Measurements from ENCODE around the gene FBXO15.

DNA sequence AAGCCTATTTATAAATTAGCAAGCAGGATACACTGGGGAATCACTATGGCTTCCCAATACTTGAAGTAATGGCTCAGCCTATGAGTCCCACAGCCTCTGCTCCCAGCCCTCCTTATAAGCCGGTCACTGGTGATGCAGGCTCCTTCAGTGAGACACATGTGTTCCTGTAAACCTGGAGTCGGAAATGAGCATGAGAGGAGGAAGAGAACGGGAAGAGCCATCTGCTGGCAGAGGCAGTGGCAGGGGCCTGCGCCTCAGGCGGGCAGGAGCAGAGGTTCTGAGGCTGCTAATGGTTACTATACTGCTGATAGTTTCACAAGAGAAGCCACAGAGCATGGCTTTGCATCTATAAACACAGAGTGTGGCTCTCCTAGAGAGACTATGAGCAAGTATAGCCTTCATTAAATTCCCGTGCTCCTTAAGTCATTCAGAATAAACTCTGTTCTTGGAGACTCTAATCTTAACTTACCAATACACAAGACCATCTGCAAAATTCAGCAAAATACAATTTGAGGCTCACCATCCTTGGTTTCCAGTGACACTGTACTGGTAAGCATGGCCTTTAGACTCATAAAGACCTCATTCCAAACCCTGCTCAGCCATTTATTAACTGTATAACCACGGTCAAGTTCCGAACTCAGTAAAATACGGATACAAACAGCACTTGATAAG is 63.3 kb downstream of the FBXO15 start:
- TF ChIP-seq, protein P1, sequence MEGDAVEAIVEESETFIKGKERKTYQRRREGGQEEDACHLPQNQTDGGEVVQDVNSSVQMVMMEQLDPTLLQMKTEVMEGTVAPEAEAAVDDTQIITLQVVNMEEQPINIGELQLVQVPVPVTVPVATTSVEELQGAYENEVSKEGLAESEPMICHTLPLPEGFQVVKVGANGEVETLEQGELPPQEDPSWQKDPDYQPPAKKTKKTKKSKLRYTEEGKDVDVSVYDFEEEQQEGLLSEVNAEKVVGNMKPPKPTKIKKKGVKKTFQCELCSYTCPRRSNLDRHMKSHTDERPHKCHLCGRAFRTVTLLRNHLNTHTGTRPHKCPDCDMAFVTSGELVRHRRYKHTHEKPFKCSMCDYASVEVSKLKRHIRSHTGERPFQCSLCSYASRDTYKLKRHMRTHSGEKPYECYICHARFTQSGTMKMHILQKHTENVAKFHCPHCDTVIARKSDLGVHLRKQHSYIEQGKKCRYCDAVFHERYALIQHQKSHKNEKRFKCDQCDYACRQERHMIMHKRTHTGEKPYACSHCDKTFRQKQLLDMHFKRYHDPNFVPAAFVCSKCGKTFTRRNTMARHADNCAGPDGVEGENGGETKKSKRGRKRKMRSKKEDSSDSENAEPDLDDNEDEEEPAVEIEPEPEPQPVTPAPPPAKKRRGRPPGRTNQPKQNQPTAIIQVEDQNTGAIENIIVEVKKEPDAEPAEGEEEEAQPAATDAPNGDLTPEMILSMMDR (IDR thresholded peaks at IDR 0.05), result no peak
- no peak for TF ChIP-seq POLR2A (IDR thresholded peaks at IDR 0.05)
